ENCODE results near the gene TRO.

DNA sequence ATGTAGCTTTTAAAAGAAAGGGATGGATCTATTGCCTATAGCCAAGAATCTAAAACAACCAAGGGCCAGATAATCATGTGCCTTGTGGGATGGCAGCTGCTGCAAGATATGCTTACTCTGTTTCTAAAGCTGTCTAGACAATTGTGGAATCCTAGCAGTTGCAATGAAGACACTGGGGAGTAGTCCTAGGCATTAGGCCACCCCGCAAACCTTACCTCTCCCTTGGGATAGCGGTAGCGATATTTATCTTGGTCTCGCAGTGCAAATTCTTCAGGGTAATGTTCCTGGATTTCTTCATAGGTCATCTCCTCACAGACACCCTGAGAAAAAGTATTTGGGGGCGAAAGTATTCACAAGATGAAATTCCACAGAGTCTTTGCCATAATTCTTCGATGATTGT is 24.6 kb downstream of the TRO start:
- TF ChIP-seq ZBTB21 (CRISPR knock-in tag; IDR thresholded peaks at IDR 0.05; ENCODE audit: borderline replicate concordance) (no peak), NFE2L1 (CRISPR knock-in tag; IDR thresholded peaks at IDR 0.05) (no peak), HMGA2 (CRISPR knock-in tag; IDR thresholded peaks at IDR 0.05) (no peak), NR3C1 (CRISPR knock-in tag; conservative IDR thresholded peaks at IDR 0.05; ENCODE audit: low read depth) (no peak), ZNF121 (CRISPR knock-in tag; IDR thresholded peaks at IDR 0.05) (no peak)
- TF ChIP-seq, protein P1, sequence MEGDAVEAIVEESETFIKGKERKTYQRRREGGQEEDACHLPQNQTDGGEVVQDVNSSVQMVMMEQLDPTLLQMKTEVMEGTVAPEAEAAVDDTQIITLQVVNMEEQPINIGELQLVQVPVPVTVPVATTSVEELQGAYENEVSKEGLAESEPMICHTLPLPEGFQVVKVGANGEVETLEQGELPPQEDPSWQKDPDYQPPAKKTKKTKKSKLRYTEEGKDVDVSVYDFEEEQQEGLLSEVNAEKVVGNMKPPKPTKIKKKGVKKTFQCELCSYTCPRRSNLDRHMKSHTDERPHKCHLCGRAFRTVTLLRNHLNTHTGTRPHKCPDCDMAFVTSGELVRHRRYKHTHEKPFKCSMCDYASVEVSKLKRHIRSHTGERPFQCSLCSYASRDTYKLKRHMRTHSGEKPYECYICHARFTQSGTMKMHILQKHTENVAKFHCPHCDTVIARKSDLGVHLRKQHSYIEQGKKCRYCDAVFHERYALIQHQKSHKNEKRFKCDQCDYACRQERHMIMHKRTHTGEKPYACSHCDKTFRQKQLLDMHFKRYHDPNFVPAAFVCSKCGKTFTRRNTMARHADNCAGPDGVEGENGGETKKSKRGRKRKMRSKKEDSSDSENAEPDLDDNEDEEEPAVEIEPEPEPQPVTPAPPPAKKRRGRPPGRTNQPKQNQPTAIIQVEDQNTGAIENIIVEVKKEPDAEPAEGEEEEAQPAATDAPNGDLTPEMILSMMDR (IDR thresholded peaks at IDR 0.05): no peak
- TF ChIP-seq, protein P2, sequence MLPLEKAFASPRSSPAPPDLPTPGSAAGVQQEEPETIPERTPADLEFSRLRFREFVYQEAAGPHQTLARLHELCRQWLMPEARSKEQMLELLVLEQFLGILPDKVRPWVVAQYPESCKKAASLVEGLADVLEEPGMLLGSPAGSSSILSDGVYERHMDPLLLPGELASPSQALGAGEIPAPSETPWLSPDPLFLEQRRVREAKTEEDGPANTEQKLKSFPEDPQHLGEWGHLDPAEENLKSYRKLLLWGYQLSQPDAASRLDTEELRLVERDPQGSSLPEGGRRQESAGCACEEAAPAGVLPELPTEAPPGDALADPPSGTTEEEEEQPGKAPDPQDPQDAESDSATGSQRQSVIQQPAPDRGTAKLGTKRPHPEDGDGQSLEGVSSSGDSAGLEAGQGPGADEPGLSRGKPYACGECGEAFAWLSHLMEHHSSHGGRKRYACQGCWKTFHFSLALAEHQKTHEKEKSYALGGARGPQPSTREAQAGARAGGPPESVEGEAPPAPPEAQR (CRISPR knock-in tag; IDR thresholded peaks at IDR 0.05): no peak
- TF ChIP-seq, protein P3, sequence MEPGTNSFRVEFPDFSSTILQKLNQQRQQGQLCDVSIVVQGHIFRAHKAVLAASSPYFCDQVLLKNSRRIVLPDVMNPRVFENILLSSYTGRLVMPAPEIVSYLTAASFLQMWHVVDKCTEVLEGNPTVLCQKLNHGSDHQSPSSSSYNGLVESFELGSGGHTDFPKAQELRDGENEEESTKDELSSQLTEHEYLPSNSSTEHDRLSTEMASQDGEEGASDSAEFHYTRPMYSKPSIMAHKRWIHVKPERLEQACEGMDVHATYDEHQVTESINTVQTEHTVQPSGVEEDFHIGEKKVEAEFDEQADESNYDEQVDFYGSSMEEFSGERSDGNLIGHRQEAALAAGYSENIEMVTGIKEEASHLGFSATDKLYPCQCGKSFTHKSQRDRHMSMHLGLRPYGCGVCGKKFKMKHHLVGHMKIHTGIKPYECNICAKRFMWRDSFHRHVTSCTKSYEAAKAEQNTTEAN (CRISPR knock-in tag; IDR thresholded peaks at IDR 0.05): no peak
- TF ChIP-seq, protein P4, sequence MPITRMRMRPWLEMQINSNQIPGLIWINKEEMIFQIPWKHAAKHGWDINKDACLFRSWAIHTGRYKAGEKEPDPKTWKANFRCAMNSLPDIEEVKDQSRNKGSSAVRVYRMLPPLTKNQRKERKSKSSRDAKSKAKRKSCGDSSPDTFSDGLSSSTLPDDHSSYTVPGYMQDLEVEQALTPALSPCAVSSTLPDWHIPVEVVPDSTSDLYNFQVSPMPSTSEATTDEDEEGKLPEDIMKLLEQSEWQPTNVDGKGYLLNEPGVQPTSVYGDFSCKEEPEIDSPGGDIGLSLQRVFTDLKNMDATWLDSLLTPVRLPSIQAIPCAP (CRISPR knock-in tag; IDR thresholded peaks at IDR 0.05): no peak
- TF ChIP-seq, protein P5, sequence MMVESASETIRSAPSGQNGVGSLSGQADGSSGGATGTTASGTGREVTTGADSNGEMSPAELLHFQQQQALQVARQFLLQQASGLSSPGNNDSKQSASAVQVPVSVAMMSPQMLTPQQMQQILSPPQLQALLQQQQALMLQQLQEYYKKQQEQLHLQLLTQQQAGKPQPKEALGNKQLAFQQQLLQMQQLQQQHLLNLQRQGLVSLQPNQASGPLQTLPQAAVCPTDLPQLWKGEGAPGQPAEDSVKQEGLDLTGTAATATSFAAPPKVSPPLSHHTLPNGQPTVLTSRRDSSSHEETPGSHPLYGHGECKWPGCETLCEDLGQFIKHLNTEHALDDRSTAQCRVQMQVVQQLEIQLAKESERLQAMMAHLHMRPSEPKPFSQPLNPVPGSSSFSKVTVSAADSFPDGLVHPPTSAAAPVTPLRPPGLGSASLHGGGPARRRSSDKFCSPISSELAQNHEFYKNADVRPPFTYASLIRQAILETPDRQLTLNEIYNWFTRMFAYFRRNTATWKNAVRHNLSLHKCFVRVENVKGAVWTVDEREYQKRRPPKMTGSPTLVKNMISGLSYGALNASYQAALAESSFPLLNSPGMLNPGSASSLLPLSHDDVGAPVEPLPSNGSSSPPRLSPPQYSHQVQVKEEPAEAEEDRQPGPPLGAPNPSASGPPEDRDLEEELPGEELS (CRISPR knock-in tag; IDR thresholded peaks at IDR 0.05): no peak
- TF ChIP-seq, protein P6, sequence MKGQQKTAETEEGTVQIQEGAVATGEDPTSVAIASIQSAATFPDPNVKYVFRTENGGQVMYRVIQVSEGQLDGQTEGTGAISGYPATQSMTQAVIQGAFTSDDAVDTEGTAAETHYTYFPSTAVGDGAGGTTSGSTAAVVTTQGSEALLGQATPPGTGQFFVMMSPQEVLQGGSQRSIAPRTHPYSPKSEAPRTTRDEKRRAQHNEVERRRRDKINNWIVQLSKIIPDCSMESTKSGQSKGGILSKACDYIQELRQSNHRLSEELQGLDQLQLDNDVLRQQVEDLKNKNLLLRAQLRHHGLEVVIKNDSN (CRISPR knock-in tag; IDR thresholded peaks at IDR 0.05): no peak
- TF ChIP-seq, protein P7, sequence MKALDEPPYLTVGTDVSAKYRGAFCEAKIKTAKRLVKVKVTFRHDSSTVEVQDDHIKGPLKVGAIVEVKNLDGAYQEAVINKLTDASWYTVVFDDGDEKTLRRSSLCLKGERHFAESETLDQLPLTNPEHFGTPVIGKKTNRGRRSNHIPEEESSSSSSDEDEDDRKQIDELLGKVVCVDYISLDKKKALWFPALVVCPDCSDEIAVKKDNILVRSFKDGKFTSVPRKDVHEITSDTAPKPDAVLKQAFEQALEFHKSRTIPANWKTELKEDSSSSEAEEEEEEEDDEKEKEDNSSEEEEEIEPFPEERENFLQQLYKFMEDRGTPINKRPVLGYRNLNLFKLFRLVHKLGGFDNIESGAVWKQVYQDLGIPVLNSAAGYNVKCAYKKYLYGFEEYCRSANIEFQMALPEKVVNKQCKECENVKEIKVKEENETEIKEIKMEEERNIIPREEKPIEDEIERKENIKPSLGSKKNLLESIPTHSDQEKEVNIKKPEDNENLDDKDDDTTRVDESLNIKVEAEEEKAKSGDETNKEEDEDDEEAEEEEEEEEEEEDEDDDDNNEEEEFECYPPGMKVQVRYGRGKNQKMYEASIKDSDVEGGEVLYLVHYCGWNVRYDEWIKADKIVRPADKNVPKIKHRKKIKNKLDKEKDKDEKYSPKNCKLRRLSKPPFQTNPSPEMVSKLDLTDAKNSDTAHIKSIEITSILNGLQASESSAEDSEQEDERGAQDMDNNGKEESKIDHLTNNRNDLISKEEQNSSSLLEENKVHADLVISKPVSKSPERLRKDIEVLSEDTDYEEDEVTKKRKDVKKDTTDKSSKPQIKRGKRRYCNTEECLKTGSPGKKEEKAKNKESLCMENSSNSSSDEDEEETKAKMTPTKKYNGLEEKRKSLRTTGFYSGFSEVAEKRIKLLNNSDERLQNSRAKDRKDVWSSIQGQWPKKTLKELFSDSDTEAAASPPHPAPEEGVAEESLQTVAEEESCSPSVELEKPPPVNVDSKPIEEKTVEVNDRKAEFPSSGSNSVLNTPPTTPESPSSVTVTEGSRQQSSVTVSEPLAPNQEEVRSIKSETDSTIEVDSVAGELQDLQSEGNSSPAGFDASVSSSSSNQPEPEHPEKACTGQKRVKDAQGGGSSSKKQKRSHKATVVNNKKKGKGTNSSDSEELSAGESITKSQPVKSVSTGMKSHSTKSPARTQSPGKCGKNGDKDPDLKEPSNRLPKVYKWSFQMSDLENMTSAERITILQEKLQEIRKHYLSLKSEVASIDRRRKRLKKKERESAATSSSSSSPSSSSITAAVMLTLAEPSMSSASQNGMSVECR (CRISPR knock-in tag; IDR thresholded peaks at IDR 0.05; ENCODE audit: borderline replicate concordance): no peak
- TF ChIP-seq, protein P8, sequence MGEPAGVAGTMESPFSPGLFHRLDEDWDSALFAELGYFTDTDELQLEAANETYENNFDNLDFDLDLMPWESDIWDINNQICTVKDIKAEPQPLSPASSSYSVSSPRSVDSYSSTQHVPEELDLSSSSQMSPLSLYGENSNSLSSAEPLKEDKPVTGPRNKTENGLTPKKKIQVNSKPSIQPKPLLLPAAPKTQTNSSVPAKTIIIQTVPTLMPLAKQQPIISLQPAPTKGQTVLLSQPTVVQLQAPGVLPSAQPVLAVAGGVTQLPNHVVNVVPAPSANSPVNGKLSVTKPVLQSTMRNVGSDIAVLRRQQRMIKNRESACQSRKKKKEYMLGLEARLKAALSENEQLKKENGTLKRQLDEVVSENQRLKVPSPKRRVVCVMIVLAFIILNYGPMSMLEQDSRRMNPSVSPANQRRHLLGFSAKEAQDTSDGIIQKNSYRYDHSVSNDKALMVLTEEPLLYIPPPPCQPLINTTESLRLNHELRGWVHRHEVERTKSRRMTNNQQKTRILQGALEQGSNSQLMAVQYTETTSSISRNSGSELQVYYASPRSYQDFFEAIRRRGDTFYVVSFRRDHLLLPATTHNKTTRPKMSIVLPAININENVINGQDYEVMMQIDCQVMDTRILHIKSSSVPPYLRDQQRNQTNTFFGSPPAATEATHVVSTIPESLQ (CRISPR knock-in tag; IDR thresholded peaks at IDR 0.05): no peak

All from WTC11 (cell line).